ENCODE results near the gene JAG1.

GRCh38 chr20:10668677-10669368 is 5.0 kb downstream of the JAG1 start:
- TF ChIP-seq, protein P1, sequence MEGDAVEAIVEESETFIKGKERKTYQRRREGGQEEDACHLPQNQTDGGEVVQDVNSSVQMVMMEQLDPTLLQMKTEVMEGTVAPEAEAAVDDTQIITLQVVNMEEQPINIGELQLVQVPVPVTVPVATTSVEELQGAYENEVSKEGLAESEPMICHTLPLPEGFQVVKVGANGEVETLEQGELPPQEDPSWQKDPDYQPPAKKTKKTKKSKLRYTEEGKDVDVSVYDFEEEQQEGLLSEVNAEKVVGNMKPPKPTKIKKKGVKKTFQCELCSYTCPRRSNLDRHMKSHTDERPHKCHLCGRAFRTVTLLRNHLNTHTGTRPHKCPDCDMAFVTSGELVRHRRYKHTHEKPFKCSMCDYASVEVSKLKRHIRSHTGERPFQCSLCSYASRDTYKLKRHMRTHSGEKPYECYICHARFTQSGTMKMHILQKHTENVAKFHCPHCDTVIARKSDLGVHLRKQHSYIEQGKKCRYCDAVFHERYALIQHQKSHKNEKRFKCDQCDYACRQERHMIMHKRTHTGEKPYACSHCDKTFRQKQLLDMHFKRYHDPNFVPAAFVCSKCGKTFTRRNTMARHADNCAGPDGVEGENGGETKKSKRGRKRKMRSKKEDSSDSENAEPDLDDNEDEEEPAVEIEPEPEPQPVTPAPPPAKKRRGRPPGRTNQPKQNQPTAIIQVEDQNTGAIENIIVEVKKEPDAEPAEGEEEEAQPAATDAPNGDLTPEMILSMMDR (IDR thresholded peaks at IDR 0.05; ENCODE audit: insufficient read depth, low read length, poor library complexity, severe bottlenecking), result no peak
- no peak for TF ChIP-seq EZH2phosphoT487 (conservative IDR thresholded peaks at IDR 0.05; ENCODE audit: low read length)

Measured in SU-DHL-6 (cell line).